ENCODE data around the gene LRRC75B. TPM values are rescaled to one million over a fixed set of nuclear protein-coding genes. Genes with fewer than 3 reads are reported as not detected.

LRRC75B gene
- total RNA-seq, 1 experiment from 2014 or later, result 18.1 TPM

DNA sequence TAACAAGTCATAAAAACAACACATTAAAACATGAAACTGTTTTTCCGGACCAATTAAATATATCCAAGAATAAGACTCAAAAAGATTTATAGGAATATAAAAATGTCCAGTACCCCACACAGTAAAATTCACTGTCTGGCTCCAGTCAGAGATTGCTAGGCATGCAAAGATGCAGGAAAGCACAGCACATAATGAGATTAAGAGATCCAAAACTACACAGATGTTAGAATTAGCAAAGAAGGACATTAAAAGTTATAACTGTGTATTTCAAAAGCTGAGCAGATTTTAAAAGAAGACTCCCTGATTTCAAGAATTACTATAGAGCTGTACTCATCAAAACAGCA lies 13.6 kb downstream of the LRRC75B start:
- no peak overlapping the region for H3K27ac ChIP-seq (ENCODE audit: insufficient read length, low read depth, low read length)

More for the DNA sequence above, 13.6 kb downstream of the LRRC75B start:
- H3K4ac ChIP-seq (ENCODE audit: low read depth, low read length), result no peak overlapping the region
- no peak overlapping the region for H3T11ph ChIP-seq (ENCODE audit: low read length)
- no peak overlapping the region for H2BK15ac ChIP-seq (ENCODE audit: low read depth, low read length)
- H3K18ac ChIP-seq (ENCODE audit: insufficient read length, low read depth, low read length), result no peak overlapping the region
- Mint-ChIP-seq H3K4me3 (no peak overlapping the region), H3K27me3 (ENCODE audit: low read depth) (no peaks in the 10 kb centered on the region; the same call in 1 of the 2 replicates), H3K4me1 (0 out of 4 replicates have a peak, but pooled peaks cover 0 to 2% of the 10 kb centered on the region in 2 experiments), H3K27ac (no peak overlapping the region), H3K9me3 (no peaks in the 10 kb centered on the region), H3K36me3 (ENCODE audit: insufficient read depth in 1 of 3, low read depth in 3 of 3) (peaks cover 9 to 19% (median 16%) of the 10 kb centered on the region in 3 experiments; a peak in 6 of 7 replicates)
- no peaks in the 10 kb centered on the region for H3K9me3 ChIP-seq (ENCODE audit: control insufficient read depth, low read depth, low read length)
- H3K23ac ChIP-seq (ENCODE audit: insufficient read length, low read depth, low read length), result no peak overlapping the region
- no peaks in the 10 kb centered on the region for H4K20me1 ChIP-seq (ENCODE audit: control insufficient read depth, insufficient read depth, insufficient read length)
- no peak overlapping the region for H3K9ac ChIP-seq (ENCODE audit: extremely low read depth, insufficient read length, low read length)
- H3K79me2 ChIP-seq (ENCODE audit: insufficient read depth, low read length), result no peaks in the 10 kb centered on the region
- TF ChIP-seq, protein P1, sequence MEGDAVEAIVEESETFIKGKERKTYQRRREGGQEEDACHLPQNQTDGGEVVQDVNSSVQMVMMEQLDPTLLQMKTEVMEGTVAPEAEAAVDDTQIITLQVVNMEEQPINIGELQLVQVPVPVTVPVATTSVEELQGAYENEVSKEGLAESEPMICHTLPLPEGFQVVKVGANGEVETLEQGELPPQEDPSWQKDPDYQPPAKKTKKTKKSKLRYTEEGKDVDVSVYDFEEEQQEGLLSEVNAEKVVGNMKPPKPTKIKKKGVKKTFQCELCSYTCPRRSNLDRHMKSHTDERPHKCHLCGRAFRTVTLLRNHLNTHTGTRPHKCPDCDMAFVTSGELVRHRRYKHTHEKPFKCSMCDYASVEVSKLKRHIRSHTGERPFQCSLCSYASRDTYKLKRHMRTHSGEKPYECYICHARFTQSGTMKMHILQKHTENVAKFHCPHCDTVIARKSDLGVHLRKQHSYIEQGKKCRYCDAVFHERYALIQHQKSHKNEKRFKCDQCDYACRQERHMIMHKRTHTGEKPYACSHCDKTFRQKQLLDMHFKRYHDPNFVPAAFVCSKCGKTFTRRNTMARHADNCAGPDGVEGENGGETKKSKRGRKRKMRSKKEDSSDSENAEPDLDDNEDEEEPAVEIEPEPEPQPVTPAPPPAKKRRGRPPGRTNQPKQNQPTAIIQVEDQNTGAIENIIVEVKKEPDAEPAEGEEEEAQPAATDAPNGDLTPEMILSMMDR (conservative IDR thresholded peaks at IDR 0.05), result no peak
- H4K91ac ChIP-seq (ENCODE audit: insufficient read length, low read depth, low read length), result no peak overlapping the region
- no CpG with 5 or more reads among the region's 1 CpG for WGBS (ENCODE audit: extremely low coverage, insufficient read length, low lambda C conversion rate)
- H2AK5ac ChIP-seq (ENCODE audit: insufficient read length, low read length), result no peak overlapping the region
- no peak for DNase-seq
- no peak overlapping the region for H2AFZ ChIP-seq (ENCODE audit: low read length)
- no peaks in the 10 kb centered on the region for H3K27me3 ChIP-seq (ENCODE audit: insufficient read depth, low read length)
- no peak overlapping the region for H4K8ac ChIP-seq (replicated peaks; ENCODE audit: insufficient read length, low read depth, low read length)
- no peak overlapping the region for H3K14ac ChIP-seq (ENCODE audit: insufficient read depth, low read length)
- no peak overlapping the region for H3K4me2 ChIP-seq (ENCODE audit: insufficient read depth, insufficient read length, low read length)
- no peaks in the 10 kb centered on the region for H3K23me2 ChIP-seq (ENCODE audit: insufficient read length, low read depth, low read length, poor library complexity, severe bottlenecking)
- no peaks in the 10 kb centered on the region for H3K79me1 ChIP-seq (ENCODE audit: insufficient read depth, low read depth, low read length, poor library complexity, severe bottlenecking)
- H2BK120ac ChIP-seq (ENCODE audit: low read depth, low read length, poor library complexity, severe bottlenecking), result no peak overlapping the region
- H2BK5ac ChIP-seq (ENCODE audit: insufficient read length, low read length), result no peak overlapping the region
- H4K5ac ChIP-seq (ENCODE audit: insufficient read length, low read depth, low read length), result no peak overlapping the region
- H2BK20ac ChIP-seq (ENCODE audit: low read depth, low read length, poor library complexity, severe bottlenecking), result no peak overlapping the region
- no peaks in the 10 kb centered on the region for H3K4me1 ChIP-seq (ENCODE audit: insufficient read depth, low read length)
- no peak overlapping the region for H2BK12ac ChIP-seq (ENCODE audit: insufficient read length, low read depth, low read length)
- no peak overlapping the region for H3K56ac ChIP-seq (ENCODE audit: insufficient read length, low read depth, low read length)

All from H9 (cell line).